GM20000 (cell line): Measurements from ENCODE around the gene TBX2.

Experiments
- DNase-seq: peaks from one replicate; pipeline ENCODE4 v3.0.0; 2012; ENCODE audit warnings: low spot score
- CTCF ChIP-seq: IDR thresholded peaks from 2 replicates; pipeline ENCODE4 v1.5.1; 2012; ENCODE audit warnings: mild to moderate bottlenecking, control low read depth; ENCODE audit errors: extremely low read depth, missing control alignments

The TBX2 gene

GRCh38 chr17:61385577-61386236 is 13.9 kb upstream of the TBX2 start:
- no peak for DNase-seq

GRCh38 chr17:61386251-61386650 is 13.4 kb upstream of the TBX2 start:
- no peak for TF ChIP-seq CTCF
- no peak for DNase-seq

More at GRCh38 chr17:61385577-61386236, 13.9 kb upstream of the TBX2 start:
- no peak for TF ChIP-seq CTCF

- no peak for TF ChIP-seq CTCF
- no peak for DNase-seq
Observed at GRCh38 chr17:61387011-61387410, 12.6 kb upstream of the TBX2 start.

GRCh38 chr17:61387511-61388305 is 11.9 kb upstream of the TBX2 start:
- no peak for TF ChIP-seq CTCF
- DNase-seq = no peak

- TF ChIP-seq CTCF = no peak
- DNase-seq = no peak
Observed at GRCh38 chr17:61388561-61389356, 10.9 kb upstream of the TBX2 start.

GRCh38 chr17:61389670-61390478 is 9.8 kb upstream of the TBX2 start:
- peak; percentile 78 for DNase-seq
- peak; percentile 92 for TF ChIP-seq CTCF
